UCSD-AML1 (cell line): ENCODE measurements around the gene GALNT15.

Source experiments
- DNase-seq: peaks from one replicate; lab custom pipeline; 2025; ENCODE audit not compliant: unreplicated experiment; lab: John Stamatoyannopoulos, UW

Gene GALNT15

DNA sequence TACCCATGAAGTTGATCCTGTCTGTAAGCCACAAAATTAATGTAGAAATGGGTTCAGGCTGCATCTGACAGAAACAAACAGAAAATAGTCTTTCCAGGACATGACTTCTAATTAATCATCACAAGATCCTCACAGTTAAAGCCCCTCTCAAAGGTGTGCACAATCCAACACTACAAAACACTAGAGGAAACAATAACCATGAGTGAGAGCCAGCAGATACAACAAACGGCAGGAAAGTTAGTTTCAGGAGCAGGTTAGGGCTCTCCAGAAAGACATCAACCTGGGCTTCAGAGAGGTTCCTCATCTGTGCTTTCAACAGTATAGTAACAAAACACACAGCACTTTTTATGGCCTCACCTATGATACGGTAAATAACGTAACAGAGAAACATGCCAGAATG lies 47.5 kb downstream of the GALNT15 start:
- no peak for DNase-seq

DNA sequence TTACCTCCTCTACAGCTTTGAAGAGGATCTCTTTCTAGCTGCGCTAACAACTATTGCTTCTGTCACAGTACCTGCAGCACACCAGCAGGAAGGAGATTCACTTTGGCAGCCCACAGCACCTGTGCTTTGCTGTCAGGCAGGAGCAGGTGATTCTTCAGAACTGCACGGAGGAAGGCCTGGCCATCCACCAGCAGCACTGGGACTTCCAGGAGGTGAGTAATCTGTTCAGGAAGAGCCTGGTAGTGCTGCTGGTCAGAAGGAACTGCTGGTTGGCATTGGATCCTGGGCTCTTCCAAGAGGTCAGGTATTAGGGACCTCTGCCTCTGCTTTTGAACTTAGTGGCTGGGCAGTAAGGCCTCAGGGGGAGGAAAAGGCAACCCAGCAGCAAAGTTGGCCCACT lies 48.1 kb downstream of the GALNT15 start:
- DNase-seq = no peak

DNA sequence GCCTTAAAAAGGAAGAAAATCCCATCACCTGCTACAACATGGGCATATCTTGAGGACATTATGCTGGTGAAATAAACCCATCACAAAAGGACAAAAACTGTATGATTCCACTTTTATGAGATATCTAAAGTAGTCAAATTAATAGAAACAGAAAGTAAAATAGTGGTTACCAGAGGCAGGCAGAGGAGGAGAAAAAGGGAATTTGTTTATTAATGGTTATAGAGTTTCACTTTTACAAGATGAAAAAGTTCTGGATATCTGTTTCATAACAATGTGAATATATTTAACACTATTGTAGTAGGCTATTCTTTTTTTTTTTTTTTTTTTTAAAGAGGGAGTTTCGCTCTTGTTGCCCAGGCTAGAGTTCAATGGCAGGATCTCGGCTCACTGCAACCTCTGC lies 49.8 kb downstream of the GALNT15 start:
- no peak for DNase-seq

DNA sequence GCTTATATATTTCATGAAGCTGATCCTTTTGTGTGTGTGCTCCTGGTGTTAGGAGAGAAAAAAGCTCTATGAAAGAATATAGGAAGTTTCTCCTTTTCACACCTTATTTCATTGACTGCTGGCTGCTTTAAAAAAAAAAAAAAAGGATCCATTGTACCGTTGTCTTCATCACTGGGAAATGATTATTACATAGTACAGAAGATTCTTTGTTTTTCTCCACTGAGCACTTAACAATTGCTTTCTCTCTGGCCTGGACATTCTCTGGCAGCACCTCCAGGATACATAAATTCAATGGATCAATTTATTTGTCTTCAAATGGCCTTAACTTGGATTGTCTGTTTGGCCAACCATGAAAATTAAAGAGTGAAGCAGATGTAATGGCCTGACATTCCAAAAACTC lies 53.1 kb downstream of the GALNT15 start:
- DNase-seq = no peak

DNA sequence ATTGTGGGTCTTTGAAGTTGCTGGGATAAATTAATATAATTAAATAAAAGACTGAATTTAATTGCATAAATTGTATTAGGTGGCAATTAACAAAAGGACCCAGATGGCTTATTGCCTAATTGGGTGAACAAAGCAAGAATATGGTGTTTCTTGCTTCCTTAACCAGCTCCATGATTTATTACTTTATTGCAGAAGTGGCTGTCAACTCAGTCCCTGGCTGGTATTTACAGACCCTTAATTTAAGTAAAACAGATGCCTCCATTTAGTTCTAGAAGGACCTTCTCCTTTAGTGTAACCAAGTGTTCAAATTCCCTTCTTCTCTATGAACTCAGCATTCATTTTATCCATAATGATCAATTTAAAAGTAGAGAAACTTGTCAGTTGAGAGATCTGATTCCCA lies 55.2 kb downstream of the GALNT15 start:
- no peak for DNase-seq

DNA sequence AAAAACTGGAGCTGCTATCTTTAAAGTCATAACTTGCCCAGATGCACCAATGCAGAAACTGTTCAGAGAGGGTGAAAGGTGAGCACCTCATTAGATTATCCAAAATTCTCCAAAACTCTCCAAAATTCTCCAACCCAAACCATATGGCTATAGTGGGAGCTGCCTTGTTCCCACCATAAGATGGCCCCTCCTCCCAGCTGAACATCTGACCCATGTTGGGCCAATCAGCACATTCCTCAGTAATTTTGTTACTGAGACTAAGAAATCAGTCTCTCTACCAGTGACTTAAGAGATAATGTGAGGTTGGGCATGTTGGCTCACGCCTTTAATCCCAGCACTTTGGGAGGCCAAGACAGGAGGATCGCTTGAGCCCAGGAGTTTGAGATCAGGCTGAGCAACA lies 57.5 kb downstream of the GALNT15 start:
- DNase-seq = no peak

DNA sequence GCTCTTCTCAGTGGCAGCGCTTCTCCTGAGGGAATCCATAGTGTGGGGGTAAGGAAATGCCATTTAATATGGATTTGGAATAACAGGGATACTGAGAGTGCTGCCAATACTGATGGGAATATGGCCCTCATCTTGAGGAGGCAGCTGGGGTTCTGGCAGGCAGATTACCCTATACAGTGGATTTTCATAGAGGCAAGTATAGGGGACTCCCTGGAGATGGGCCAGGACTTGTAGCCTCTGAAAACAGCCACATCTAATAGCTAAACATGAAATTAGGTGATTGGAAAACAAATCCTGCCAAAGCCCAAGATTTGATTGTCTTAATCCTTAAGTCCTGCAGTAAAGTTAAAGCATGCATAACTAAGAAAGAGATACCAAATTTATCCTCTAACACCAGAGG lies 59.3 kb downstream of the GALNT15 start:
- no peak for DNase-seq

DNA sequence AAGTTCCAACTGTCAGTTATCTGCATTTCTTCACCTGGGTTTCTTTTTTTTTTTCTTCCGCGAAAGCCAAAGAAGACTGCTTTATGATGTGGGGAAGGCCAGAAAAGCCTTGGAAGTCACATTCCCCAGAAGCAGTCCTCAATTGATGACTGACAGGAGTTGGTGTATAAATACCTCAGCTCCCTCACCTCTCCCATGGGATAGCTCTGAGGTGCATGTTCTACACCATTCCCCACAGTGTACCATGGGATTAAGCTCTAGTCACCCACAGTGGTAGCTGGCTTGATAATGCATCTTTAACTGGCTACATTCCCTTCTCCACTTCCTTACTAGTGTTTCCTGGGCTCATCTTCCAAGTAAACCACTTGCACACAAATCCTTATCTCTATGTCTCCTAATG lies 59.8 kb downstream of the GALNT15 start:
- no peak for DNase-seq

DNA sequence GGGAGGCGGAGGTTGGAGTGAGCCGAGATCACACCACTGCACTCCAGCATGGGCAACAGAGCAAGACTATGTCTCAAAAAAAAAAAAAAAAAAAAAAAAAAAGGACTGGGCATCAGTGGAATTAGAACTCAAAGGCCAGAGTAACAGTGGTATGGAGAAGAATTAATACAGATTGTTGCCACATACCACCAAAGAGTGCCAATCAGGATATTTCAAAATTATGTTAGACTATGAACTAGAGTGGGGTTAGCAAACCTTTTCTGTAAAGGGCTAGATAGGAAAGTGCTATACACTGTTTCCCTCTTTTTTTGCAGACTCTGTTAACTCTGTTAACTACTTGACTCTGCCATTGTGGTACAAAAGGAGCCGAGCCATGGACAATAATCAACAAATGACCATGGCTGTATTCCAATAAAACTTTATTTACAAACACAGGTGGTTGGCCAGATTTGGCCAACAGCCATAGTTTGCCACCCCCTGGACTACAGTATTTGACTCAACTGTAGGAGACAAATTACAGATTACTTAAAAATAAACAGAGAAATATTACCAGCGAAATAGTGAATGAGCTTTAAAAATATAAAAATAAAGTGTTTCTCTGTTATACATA lies 61.7 kb downstream of the GALNT15 start:
- DNase-seq = no peak

DNA sequence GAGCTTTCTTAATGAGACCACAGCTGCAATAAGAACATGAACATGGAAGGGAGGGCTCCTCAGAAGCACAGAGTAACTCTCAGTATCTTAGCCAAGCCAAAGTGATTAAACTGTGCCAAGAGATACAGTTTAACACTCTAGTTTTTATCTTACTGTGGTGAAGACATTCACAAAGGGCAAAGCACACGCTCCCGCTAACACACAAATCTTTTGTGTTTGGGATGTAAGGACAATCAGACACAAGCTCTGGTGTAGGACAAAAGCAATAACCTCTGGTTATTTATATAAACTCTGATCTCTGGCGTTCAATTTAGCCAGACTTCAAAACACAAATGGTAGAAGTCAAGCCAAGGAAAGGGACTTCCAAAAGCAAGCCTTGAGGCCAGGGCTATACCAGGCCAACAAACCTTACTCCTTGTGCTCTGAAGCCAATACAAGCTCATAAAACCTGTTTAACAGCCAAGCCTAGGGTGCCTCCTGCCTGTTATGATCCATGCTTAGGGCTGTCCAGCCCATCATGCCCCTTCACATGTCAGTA lies 62.4 kb downstream of the GALNT15 start:
- no peak for DNase-seq

DNA sequence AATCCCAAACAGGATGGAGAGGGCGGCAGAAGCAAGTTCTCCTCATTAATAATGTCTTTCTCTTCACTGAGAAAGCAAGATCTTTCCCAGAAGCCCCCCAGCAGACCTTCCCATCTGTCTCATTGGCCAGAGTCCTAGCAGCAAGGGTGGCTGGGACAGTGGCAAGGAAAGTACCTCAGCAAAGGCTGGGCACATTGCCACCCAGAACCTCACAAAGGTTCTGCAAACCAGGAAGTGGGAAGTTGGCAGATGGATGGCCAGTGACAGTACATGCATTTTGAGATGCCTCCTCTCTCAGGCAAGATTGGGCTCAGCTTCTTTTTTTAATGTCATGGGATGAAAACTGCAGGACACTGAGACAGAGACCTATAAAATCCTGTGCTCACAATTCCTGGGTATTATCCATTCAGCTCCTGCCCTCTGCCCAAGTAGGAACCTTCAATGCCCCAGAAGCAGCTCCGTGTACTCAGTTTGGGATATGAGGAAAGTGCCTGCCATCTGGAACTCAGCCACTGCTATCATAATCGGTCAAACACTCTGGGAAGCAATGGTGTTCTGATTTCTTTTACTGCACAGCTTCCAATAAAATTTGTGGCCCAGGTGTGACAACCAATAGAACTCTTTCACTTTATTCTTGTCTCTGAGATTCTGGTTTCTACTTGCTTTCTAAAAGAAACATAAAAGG lies 64.7 kb downstream of the GALNT15 start:
- DNase-seq = no peak

DNA sequence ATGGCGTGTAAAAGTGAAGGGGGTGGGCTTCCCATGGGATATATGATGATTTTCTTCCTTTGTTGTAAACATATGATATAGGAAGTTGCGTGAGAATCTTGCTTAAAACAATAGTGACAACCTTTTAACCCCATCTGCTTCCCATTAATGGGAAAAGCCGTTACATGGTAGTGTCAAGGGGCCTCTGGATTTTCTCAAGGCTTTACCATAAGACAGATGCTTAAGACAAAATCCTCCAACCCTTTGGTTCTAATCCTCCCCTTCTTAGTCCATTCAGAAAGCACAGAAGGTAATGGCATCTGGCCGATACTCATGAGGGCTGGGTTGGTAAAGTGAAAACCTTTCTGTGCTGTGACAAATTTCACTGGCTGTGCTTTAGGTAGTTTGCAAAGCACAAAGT lies 65.3 kb downstream of the GALNT15 start:
- DNase-seq = no peak

DNA sequence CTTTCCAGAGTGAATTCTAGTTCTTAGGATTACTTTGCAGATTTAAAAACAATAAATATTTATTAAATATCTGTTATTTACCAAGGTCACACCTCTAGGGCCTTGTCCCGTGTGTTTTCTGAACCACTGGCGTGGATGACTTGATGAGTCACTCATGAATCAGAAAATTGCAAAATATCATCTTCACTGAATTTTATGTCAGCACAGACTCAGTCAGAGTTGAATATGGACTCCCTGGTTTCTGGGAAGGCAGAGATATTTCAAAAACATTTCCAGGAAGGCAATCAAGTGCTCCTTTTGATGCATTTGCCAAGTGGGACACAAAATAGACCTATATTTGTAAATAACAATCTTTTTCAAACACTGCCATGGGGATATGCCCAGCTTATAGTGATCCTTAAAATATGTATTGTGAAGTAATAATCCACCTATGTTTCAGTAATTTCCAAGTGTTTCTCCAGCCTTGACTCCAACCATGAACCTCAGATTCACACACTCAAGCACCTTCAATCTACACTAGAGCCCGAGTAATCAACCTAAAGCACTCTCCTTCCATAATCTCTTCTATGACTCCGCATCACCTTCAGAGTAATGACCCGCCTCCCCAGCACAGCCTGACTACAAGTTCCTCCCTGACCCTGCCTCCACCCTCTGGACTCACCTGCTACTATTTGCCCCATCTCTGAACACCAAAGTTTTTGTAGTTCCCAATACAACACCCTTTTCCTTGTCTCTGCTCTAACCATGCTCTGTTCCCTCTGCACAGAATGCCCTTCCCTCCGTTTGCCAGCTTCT lies 65.9 kb downstream of the GALNT15 start:
- no peak for DNase-seq

DNA sequence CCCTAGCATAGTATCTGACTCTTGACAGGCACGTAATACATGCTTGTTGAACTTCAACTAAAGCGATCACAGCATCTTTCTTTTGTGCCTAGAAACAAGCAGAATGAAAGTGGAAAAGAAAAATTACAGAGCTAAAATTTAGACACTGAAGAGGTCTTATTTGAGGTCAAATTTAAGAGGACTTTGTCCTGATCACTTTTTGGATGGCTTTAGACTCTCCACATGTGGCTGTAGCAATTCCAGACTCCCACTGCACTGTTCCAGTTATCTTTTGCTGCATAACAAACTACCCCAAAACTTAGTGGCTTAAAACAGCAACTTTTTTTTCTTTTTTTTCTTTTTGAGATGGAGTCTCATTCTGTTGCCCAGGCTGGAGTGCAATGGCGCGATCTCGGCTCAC lies 66.7 kb downstream of the GALNT15 start:
- DNase-seq = no peak

DNA sequence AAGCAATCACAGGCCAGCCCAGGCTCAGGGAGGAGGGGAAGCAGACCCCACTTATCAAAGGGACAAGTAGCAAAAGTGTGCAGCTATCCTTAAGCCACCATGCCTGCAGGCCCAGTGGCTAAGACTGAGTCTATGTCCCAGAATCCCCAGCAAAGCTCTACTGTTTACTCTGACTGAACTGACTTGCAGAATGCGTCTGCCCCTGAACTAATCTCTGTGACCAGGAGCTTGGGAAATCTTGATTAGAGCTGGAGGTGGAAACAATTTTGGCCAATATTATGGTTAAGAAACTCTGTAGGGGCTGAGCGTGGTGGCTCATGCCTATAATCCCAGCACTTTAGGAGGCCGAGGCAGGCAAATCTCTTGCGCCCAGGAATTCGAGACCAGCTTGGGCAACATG lies 67.7 kb downstream of the GALNT15 start:
- no peak for DNase-seq

DNA sequence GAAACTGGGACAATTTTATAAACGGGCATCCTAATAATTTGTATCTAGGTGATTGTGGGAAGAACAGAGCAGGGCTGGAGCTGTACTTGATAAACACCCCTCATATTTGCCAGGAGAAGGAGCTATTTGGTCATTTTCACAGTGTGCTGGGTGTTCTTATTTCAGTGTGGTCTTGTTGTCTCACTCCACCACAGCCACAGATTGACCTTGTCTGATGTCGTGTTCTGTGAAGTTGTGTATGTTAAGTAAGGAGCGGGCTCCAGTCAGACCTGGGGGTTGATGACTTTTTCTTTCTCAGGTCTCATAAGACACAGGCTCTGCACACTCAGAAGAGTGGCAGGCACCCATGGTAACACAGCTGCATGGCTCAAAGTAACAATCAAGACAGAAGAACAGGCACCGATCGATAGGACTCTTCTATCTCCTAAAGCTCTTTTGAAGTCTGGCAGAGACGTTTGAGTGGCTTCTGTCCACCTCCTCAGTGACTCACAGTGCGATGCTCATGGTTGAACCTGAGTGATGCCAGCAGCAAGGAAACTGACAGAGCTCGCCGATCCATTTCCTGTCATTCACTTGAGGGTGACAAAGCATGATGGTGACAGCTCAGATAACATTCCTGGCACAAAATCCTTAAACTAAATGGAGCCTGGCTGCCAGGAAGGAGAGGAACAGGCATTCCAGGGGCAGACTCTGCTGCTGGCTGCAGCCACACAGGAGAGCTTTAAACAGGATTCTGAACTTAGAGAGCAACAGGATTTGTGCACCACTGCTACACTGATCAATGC lies 69.4 kb downstream of the GALNT15 start:
- no peak for DNase-seq

DNA sequence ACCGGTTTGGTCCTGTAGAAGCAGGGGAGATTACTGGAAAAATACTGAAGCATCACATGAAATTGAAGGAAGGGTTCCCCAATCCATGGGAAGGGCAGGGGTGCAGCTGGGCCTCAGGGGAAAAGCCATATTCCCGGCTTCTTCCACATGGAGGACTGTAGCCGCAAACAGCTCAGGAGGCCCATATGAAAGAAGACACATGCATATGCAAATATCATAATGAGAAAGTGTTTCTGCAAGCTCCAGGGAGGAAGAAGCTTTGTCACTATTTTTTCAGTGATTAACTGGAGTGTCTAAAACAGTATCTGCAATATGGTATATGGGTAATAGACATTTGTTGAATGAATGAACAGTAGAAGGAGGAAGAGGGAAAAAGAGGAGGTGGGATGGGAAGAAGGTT lies 71.1 kb downstream of the GALNT15 start:
- DNase-seq = no peak

DNA sequence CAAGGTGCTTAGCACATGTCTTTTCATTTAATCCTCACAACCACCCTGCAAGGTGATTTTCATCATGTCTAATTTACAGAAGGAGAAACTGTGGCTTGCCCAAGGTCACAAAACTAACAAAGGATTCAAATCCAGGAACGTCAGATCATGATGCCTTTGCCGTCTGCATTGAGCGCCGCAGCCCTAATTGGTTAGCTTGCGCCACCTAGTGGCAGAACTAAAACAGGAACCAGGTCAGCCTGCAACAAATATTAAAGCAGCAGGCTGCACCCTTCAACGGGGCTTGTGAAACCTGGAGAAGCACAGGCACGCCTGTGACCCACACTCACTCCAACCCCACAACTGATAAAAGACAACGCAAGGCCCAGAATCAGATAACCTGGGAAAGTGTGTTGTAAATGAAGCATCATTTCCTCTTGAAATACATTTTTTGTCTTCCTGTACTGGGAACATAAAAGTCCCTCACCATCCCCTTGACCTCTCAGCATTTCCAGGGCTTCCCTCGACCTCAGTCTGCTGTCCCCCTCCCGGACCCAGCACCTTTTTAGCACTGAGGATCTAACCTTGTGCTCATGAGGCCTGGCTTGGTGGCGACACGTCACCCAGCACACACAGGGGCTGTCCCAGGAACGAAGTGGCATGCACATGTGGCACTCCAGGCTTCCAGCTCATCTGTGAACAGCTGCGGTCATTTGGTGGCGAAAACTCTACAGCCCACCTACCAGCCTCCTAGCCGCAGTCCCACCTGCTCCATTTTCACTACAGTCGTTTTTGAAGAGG lies 73.0 kb downstream of the GALNT15 start:
- DNase-seq = peak; percentile 70

DNA sequence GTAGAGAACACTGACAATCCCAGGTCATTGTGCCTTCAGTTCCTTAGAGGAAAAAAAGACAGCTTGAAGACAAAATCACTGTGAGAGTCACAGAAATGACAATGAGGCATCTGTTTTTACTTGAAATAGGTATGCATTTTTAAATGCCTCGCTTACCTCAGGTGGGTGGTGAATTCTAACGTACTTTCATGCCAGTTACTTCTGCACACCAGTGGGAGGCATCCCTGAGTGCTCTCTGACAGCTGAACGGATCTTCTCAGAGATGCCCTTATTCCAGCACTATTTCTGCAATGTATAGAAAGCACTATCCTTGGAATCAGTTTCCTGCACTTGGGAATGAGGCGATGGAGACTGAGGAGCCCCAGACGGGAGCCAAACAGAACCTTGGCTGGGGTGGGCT lies 74.1 kb downstream of the GALNT15 start:
- no peak for DNase-seq

DNA sequence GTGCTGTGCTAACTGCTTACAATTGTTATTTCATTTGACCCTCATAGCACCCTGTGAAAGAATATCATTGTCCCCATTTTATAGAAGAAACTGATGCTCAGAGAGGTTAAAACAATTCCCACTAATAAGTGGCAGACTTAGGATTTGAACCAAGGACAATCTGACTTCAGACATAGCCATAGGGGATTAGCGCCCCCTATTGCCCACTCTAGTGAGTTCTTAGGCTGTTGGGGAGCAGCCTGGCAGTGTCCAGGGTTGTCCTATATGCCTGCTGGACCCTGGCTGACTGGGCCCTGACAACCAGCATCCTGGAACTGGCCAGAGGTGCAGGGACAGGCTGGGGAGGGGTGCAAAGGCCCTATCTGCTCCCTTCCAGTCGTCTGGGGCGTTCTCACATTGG lies 74.9 kb downstream of the GALNT15 start:
- DNase-seq = peak; percentile 20

DNA sequence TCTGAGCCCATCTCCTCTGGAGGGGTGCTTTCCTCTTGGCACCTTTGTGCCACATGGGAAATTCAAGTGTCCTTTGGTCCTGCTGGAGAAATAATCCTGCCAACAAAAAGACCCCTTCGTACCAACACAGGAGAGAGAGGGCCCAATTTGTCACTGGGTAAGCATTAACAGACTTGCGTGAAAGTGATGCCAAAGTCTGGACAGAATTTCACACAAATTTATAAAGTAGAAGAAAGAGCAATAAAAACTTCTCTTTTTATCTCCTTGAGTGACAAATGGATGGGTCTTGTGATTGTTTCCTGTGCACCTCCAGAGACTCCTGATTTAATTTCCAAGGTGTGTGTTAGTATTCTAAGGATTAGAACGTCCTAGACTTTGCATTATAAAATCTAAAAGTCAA lies 75.4 kb downstream of the GALNT15 start:
- DNase-seq = no peak
